CD4-positive, alpha-beta memory T cell (primary cell): ENCODE results near the gene AOC1. TPM values are rescaled to one million over a fixed set of nuclear protein-coding genes. Genes with fewer than 3 reads are reported as not detected.

Source experiments
- CTCF ChIA-PET: fragments of 350-600 bp; sonication (Branson Sonifier 250); formaldehyde crosslinking; loops from one replicate; lab custom pipeline; 2021; ENCODE audit warnings: inconsistent platforms; ENCODE audit not compliant: partially characterized antibody; lab: Charles Lee
- POLR2A ChIA-PET: fragments of 350-600 bp; sonication (Branson Sonifier 250); formaldehyde crosslinking; loops from one replicate; lab custom pipeline; 2021; ENCODE audit not compliant: partially characterized antibody; lab: Charles Lee
- DNase-seq, 5 donors: peaks; one replicate each; pipeline versions ENCODE4 v3.0.0 to v3.0.0-alpha.2; 2020 to 2022; ENCODE audit warnings: mixed read lengths in 1 of 5
- H3K27ac ChIP-seq: one replicate; pipeline ENCODE4 v1.7.0; 2013; ENCODE audit warnings: low read depth, low read length
- H3K27me3 ChIP-seq: 2 replicates; pipeline ENCODE4 v1.7.0; 2013; ENCODE audit warnings: mild to moderate bottlenecking, low read length, moderate library complexity; ENCODE audit not compliant: insufficient read depth
- H3K36me3 ChIP-seq: 2 replicates; pipeline ENCODE4 v1.7.0; 2013; ENCODE audit warnings: mild to moderate bottlenecking, low read length, moderate library complexity; ENCODE audit not compliant: insufficient read depth
- H3K4me1 ChIP-seq: 2 replicates; pipeline ENCODE4 v1.7.0; 2013; ENCODE audit warnings: mild to moderate bottlenecking, low read length, moderate library complexity; ENCODE audit not compliant: insufficient read depth
- H3K4me3 ChIP-seq, 2 donors: one replicate each; pipeline ENCODE4 v1.7.0; 2013; ENCODE audit warnings: low read length in 2 of 2, mild to moderate bottlenecking in 1 of 2
- H3K9me3 ChIP-seq, 2 donors: one replicate each; pipeline ENCODE4 v1.7.0; 2013; ENCODE audit warnings: low read length in 2 of 2, control low read depth in 1 of 2; ENCODE audit not compliant: control insufficient read depth in 1 of 2
- H3K27ac Mint-ChIP-seq, 7 donors: one replicate each; pipeline ENCODE4 v1.8.0; 2020 to 2021; ENCODE audit warnings: mixed read lengths in 7 of 7, mild to moderate bottlenecking in 6 of 7, inconsistent platforms in 3 of 7, moderate library complexity in 3 of 7
- H3K27me3 Mint-ChIP-seq, 2 donors: one replicate each; pipeline ENCODE4 v1.8.0; 2020 to 2021; ENCODE audit warnings: mixed read lengths in 2 of 2
- H3K36me3 Mint-ChIP-seq, 2 donors: one replicate each; pipeline ENCODE4 v1.8.0; 2020 to 2021; ENCODE audit warnings: mixed read lengths in 2 of 2, inconsistent platforms in 1 of 2, mild to moderate bottlenecking in 1 of 2
- H3K4me1 Mint-ChIP-seq, 4 donors: one replicate each; pipeline ENCODE4 v1.8.0; 2020 to 2021; ENCODE audit warnings: mixed read lengths in 4 of 4, mild to moderate bottlenecking in 1 of 4
- H3K4me3 Mint-ChIP-seq, 8 donors: one replicate each; pipeline ENCODE4 v1.8.0; 2020 to 2021; ENCODE audit warnings: mixed read lengths in 8 of 8, mild to moderate bottlenecking in 7 of 8, moderate library complexity in 6 of 8, inconsistent platforms in 3 of 8
- H3K9me3 Mint-ChIP-seq, 8 donors: one replicate each; pipeline ENCODE4 v1.8.0; 2020 to 2021; ENCODE audit warnings: mixed read lengths in 8 of 8, mild to moderate bottlenecking in 5 of 8, inconsistent platforms in 3 of 8, moderate library complexity in 1 of 8
- intact Hi-C: fragments of 100-400 bp; cut with micrococcal nuclease; formaldehyde crosslinking; loops from one replicate; pipeline ENCODE4 v1.15.1; 2023
- polyA plus RNA-seq, 2 donors: library from polyadenylated mRNA; unstranded; fragments of 300-500 nt; fragmentation: Illumina TruSeq; gene quantifications; one replicate each; pipeline ENCODE4 v1.2.3, GENCODE V29; 2021
- total RNA-seq, 2 experiments: library from RNA; stranded (reverse); gene quantifications; one replicate each; pipeline ENCODE4 v1.2.3, GENCODE V29; 2021

The AOC1 gene
- total and polyA plus RNA-seq, 4 experiments from 2014 or later = not detected

DNA sequence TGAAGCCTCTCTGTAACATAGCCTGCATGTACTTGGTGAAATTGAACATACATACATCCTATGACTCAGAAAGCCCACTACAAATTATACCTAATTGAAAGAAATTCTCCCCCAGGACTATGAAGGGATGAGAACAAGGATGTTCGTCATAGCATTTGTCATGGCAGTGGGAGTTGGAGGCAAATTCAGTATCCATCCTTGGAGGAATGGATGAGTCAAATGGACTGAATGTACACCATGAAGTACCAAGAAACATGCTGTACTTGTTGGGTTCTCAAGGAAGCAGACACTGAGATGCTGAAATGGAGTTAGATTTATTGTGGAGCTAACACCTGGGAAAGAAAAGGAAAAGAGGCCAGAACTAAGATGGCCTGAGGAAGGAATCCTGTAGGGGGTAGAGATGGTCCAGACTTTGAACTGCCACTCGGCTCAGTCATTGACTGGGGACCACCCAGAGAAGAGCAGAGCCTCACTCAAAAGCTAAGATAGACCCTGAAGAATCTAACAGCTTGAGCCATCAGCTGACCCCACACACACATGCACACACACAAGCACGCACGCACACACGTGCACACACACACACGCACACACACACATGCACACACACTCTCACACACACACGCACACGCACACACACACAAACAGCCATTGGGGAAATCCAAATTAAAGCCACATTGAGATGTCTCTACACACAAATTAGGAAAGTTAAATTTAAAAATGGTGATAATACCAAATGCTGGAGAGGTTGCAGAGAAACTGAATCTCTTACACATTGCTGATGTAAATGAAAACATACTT, 22.3 kb downstream of the AOC1 start:
- ChIA-PET POLR2A (no interaction called here), CTCF (interaction anchor here (0.5 to 1.1 kb wide), 2 partner anchors 24 to 110 kb away, joined by 3 read pairs; no protein-coding TSS in a partner anchor)
- Histone ChIP-seq H3K27me3 (no peaks in the 10 kb centered on the region), H3K36me3 (no peaks in the 10 kb centered on the region), H3K27ac (no peak overlapping the region), H3K4me3 (no peak overlapping the region), H3K4me1 (peaks cover 12% of the 10 kb centered on the region), H3K9me3 (no peaks in the 10 kb centered on the region)
- Mint-ChIP-seq H3K27ac (no peak overlapping the region), H3K4me3 (no peak overlapping the region), H3K27me3 (peaks cover 0 to 3% of the 10 kb centered on the region in 2 donors), H3K36me3 (no peaks in the 10 kb centered on the region), H3K9me3 (peaks cover 0 to 10% (median 8%) of the 10 kb centered on the region in 8 donors), H3K4me1 (peaks cover 14 to 34% (median 20%) of the 10 kb centered on the region in 4 donors)
- DNase-seq = no peak
- intact Hi-C loops = no loop called here

GRCh38 chr7:150875791-150876190, 23.5 kb downstream of the AOC1 start:
- Mint-ChIP-seq H3K36me3 (peaks cover 1 to 4% of the 10 kb centered on the region in 2 donors), H3K27me3 (peaks cover 0 to 3% of the 10 kb centered on the region in 2 donors), H3K4me1 (peaks cover 14 to 34% (median 20%) of the 10 kb centered on the region in 4 donors), H3K9me3 (peaks cover 0 to 22% (median 19%) of the 10 kb centered on the region in 8 donors), H3K27ac (peak overlapping the region in 3 of 7 donors; percentile 52 to 85 (median 77)), H3K4me3 (peak overlapping the region in 2 of 8 donors; percentile 40 to 43)
- intact Hi-C loops = loop anchor here (2.0 kb wide), 1 partner anchor 589 kb away; no protein-coding TSS in a partner anchor
- DNase-seq = no peak
- Histone ChIP-seq H3K4me1 (peaks cover 12% of the 10 kb centered on the region), H3K9me3 (no peaks in the 10 kb centered on the region), H3K27ac (no peak overlapping the region), H3K27me3 (no peaks in the 10 kb centered on the region), H3K36me3 (no peaks in the 10 kb centered on the region), H3K4me3 (no peak overlapping the region)
- ChIA-PET CTCF (interaction anchor here (0.7 to 2.1 kb wide), 11 partner anchors 11 to 428 kb away, joined by 3 to 7 read pairs (median 3); no protein-coding TSS in a partner anchor), POLR2A (interaction anchor here (1.0 to 1.1 kb wide), 2 partner anchors 160 to 427 kb away, joined by 3 read pairs; no protein-coding TSS in a partner anchor)

DNA sequence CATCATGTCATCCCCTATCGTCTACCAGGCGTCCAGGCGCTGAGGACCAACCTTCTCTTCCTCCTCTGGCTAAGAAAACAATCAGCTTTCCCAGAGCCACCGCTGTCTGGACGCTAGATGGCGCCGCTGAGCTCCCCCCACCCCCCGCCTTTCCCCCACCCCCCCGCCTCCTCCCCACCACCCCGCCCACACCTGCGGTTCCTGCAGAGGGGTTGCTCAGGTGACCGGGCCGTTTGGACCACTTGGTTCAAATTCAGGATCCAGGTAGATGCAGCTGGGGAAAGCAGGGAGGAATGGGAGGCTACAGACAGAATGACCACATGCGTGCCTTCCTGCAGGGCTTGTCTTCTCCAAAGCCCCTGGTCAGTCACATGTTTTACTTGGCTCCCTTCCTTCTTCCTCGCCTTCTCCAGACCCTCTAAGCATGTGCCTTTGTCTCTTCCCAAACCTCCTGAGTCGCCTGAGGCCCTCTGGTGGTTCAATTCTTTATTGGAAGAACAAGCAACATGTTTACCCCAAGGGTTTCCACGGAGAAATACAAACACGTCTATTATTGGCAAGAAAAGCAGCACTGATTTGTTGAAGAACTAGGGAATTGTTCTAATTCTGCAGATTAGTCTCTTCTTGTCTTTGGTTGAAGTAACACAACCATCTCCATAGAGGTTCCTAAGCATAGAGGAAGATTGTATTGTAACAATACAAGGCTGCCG, 24.7 kb downstream of the AOC1 start:
- Mint-ChIP-seq H3K4me3 (peak overlapping the region; percentile 29 to 86 (median 48)), H3K27ac (peak overlapping the region in 6 of 7 donors; percentile 44 to 93 (median 64)), H3K27me3 (no peaks in the 10 kb centered on the region), H3K4me1 (peaks cover 14 to 34% (median 20%) of the 10 kb centered on the region in 4 donors), H3K36me3 (peaks cover 5 to 9% of the 10 kb centered on the region in 2 donors), H3K9me3 (peaks cover 0 to 30% (median 26%) of the 10 kb centered on the region in 8 donors)
- intact Hi-C loops = loop anchor here (1.0 to 2.0 kb wide), 3 partner anchors 99 to 590 kb away; no protein-coding TSS in a partner anchor
- H3K9me3 ChIP-seq = peaks cover 0 to 4% of the 10 kb centered on the region in 2 donors
- peaks cover 12% of the 10 kb centered on the region for H3K4me1 ChIP-seq
- DNase-seq = peak; percentile 42 to 70 (median 54)
- H3K36me3 ChIP-seq = no peaks in the 10 kb centered on the region
- no peak overlapping the region for H3K27ac ChIP-seq
- H3K4me3 ChIP-seq = no peak overlapping the region
- CTCF ChIA-PET = interaction anchor here (0.6 to 2.1 kb wide), 16 partner anchors 9 to 428 kb away, joined by 3 to 7 read pairs (median 4); partner anchors contain the start of gene ABCB8
- no peaks in the 10 kb centered on the region for H3K27me3 ChIP-seq
- POLR2A ChIA-PET = interaction anchor here (1.0 to 1.1 kb wide), 2 partner anchors 159 to 428 kb away, joined by 3 read pairs; no protein-coding TSS in a partner anchor

DNA sequence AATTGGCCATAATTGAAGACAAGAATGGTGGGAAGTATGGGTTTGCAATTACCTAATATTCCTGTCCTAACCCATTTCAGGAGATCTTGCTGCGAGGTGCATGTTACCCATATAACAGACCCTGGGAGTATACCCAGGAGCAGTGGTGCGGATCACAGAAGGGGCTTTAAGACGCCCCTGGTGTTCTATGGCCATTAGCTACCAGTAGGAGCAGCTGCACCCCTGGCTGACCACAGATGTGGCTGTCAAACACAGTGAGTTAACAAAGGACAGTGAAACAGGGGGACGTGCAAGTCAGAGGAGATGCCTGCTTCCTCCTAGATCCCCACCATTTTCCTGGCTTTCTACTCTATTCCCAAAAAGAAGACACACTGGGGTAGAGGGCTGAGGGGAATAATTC, 25.2 kb downstream of the AOC1 start:
- Mint-ChIP-seq H3K27ac (peak overlapping the region in 4 of 7 donors; percentile 44 to 68 (median 63)), H3K27me3 (no peaks in the 10 kb centered on the region), H3K4me1 (peaks cover 14 to 34% (median 20%) of the 10 kb centered on the region in 4 donors), H3K36me3 (peaks cover 5 to 9% of the 10 kb centered on the region in 2 donors), H3K9me3 (peaks cover 0 to 36% (median 30%) of the 10 kb centered on the region in 8 donors), H3K4me3 (no peak overlapping the region)
- H3K4me3 ChIP-seq = no peak overlapping the region
- H3K27ac ChIP-seq = no peak overlapping the region
- no peaks in the 10 kb centered on the region for H3K27me3 ChIP-seq
- ChIA-PET CTCF (interaction anchor here (0.9 to 2.8 kb wide), 12 partner anchors 9 to 549 kb away, joined by 3 to 25 read pairs (median 5); no protein-coding TSS in a partner anchor), POLR2A (no interaction called here)
- peaks cover 0 to 4% of the 10 kb centered on the region in 2 donors for H3K9me3 ChIP-seq
- DNase-seq = no peak
- peaks cover 12% of the 10 kb centered on the region for H3K4me1 ChIP-seq
- H3K36me3 ChIP-seq = no peaks in the 10 kb centered on the region
- intact Hi-C loops = loop anchor here (1.0 to 2.0 kb wide), 3 partner anchors 99 to 591 kb away; no protein-coding TSS in a partner anchor

DNA sequence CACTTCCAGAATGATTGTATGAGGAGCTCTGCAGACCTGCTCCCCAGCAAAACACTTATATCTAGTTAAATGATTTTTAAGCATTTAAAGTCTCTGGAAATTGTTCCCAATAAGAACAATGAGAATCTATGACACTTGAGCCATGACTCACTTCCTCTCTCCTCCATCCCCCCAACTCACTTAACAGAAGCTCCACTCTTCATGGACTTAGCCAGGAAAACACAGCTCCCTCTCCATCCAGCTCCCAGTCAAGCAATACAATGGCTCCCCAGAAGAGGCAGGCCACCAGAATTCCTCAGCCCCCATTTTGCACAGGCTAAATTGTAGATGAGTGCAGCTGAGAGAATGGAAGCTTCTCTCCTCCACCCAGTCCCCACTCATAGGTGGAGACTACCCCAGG, 27.0 kb downstream of the AOC1 start:
- peaks cover 12% of the 10 kb centered on the region for H3K4me1 ChIP-seq
- Mint-ChIP-seq H3K27ac (no peak overlapping the region), H3K27me3 (no peaks in the 10 kb centered on the region), H3K4me1 (peaks cover 14 to 33% (median 20%) of the 10 kb centered on the region in 4 donors), H3K36me3 (peaks cover 5 to 12% of the 10 kb centered on the region in 2 donors), H3K4me3 (no peak overlapping the region), H3K9me3 (peaks cover 4 to 54% (median 41%) of the 10 kb centered on the region in 8 donors)
- H3K27me3 ChIP-seq = no peaks in the 10 kb centered on the region
- POLR2A ChIA-PET = no interaction called here
- H3K27ac ChIP-seq = no peak overlapping the region
- H3K36me3 ChIP-seq = no peaks in the 10 kb centered on the region
- CTCF ChIA-PET = interaction anchor here (0.6 to 2.8 kb wide), 5 partner anchors 11 to 230 kb away, joined by 3 to 25 read pairs (median 5); no protein-coding TSS in a partner anchor
- intact Hi-C loops = no loop called here
- DNase-seq = no peak
- H3K9me3 ChIP-seq = peaks cover 0 to 4% of the 10 kb centered on the region in 2 donors
- no peak overlapping the region for H3K4me3 ChIP-seq

DNA sequence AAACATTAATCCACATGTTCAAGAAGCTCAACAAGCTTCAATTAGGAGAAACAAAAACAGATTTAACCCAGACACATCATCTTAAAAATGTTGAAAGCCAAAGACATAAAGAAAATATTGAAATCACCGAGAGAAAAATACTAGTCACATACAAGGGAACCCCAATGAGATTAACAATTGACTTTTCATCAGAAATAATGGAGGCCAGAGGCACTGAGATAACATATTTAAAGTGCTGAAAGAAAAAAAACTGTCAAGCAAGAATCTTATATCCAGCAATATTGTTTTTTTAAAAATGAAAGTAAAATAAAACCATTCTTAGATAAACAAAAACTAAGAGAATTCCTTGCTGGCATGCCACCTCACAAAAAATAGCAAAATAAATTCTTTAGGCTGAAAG, 28.9 kb downstream of the AOC1 start:
- no peaks in the 10 kb centered on the region for H3K27me3 ChIP-seq
- peaks cover 7 to 22% (median 13%) of the 10 kb centered on the region in 4 donors for H3K4me1 Mint-ChIP-seq
- no peaks in the 10 kb centered on the region for H3K27me3 Mint-ChIP-seq
- DNase-seq = no peak
- H3K27ac Mint-ChIP-seq = no peak overlapping the region
- intact Hi-C loops = no loop called here
- no peak overlapping the region for H3K4me3 ChIP-seq
- ChIA-PET POLR2A (no interaction called here), CTCF (interaction anchor here (1.4 to 2.8 kb wide), 2 partner anchors 17 to 103 kb away, joined by 3 to 9 read pairs; no protein-coding TSS in a partner anchor)
- H3K36me3 Mint-ChIP-seq = peaks cover 5 to 12% of the 10 kb centered on the region in 2 donors
- peaks cover 0 to 10% of the 10 kb centered on the region in 2 donors for H3K9me3 ChIP-seq
- H3K4me3 Mint-ChIP-seq = no peak overlapping the region
- H3K36me3 ChIP-seq = no peaks in the 10 kb centered on the region
- peaks cover 4 to 68% (median 48%) of the 10 kb centered on the region in 8 donors for H3K9me3 Mint-ChIP-seq
- H3K4me1 ChIP-seq = peaks cover 5% of the 10 kb centered on the region
- no peak overlapping the region for H3K27ac ChIP-seq
